Fibroblast of villous mesenchyme (primary cell): Measurements from ENCODE around the gene ZNF418. TPM values are rescaled to one million over a fixed set of nuclear protein-coding genes. Genes with fewer than 3 reads are reported as not detected.
"Not testable (repeated sequence)": the region's sequence is repeated elsewhere in the genome, so short reads cannot be mapped to it uniquely, and the experiment has no call there.

ENCODE experiments used
- DNase-seq: peaks from one replicate; pipeline ENCODE4 v3.0.0-alpha.2; 2010; ENCODE audit warnings: low read depth
- H3K4me3 ChIP-seq: 2 replicates; pipeline ENCODE4 v1.5.1; 2011; ENCODE audit warnings: low read depth, mild to moderate bottlenecking, low read length
- total RNA-seq: library from RNA; depleted of rRNA; stranded (reverse); fragments of >200 nt; gene quantifications from 2 replicates; pipeline ENCODE4 v1.2.3, GENCODE V29; 2012
- TF ChIP-seq, protein P1 (sequence below): IDR thresholded peaks from 2 replicates; pipeline ENCODE4 v1.5.1; 2012; ENCODE audit warnings: low read depth, mild to moderate bottlenecking, low read length; ENCODE audit not compliant: insufficient read depth

ZNF418 gene
- total RNA-seq, 1 donor = 5.2 TPM

DNA sequence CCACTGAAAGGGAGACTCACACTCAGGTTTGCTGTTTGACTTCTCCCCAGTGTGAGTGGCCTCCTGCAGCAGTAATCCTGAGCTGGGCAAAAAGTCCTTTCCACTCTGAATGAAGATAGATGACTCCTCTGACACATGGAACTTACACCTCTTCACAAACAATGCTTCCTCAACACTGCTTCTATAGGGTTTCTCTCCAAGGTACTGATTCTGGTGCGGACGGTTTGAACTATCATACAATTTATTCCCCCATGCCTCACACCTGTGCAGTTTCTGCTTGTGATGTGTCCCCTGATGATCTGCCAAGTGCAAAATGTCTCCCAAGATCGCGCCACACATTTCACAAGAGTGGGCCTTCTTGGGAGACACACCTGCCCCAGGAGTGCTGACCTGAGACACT lies 7.6 kb downstream of the ZNF418 start:
- TF ChIP-seq, protein P1, sequence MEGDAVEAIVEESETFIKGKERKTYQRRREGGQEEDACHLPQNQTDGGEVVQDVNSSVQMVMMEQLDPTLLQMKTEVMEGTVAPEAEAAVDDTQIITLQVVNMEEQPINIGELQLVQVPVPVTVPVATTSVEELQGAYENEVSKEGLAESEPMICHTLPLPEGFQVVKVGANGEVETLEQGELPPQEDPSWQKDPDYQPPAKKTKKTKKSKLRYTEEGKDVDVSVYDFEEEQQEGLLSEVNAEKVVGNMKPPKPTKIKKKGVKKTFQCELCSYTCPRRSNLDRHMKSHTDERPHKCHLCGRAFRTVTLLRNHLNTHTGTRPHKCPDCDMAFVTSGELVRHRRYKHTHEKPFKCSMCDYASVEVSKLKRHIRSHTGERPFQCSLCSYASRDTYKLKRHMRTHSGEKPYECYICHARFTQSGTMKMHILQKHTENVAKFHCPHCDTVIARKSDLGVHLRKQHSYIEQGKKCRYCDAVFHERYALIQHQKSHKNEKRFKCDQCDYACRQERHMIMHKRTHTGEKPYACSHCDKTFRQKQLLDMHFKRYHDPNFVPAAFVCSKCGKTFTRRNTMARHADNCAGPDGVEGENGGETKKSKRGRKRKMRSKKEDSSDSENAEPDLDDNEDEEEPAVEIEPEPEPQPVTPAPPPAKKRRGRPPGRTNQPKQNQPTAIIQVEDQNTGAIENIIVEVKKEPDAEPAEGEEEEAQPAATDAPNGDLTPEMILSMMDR = no peak
- H3K4me3 ChIP-seq = no peak overlapping the region
- no peak for DNase-seq

DNA sequence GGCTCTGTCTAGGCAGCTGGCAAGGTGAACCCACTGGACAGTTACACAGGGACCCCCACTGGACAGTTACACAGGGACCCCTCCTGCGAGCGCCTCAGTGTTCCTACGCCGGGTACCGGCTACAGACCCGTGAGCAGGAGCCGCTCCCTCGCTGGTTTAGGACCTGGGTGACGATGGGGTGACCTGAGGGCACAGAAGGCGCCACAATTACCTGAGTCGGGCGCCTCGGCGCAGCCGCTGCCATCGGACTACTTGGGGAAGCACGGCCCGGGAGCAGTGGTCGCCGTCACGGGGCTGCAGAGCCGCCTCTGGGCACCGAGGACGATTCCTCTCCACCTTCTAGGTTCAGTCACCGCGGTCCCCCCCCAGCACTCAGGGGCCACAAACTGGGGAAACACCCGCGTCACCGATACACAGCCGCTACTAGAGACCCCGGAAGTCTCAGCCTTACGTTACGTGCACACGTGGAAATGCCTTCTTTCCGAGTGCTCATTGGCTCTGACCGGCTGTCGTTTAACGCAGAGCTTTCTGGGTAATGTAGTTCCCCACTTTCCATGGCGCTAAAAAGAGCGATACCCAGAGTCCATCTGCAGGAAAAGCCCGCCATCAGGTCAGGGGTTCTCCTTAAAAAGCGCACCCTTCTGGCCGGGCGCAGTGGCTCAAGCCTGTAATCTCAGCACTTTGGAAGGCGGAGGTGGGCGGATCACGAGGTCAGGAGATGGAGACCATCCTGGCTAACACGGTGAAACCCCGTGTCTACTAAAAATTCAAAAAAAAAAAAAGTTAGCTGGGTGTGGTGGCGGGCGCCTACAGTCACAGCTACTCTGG lies 18.8 kb downstream of the ZNF418 start, which contains the start of gene ZNF417:
Gene ZNF417 (minus strand): TSS at position 425 of the 828 bp plus-strand sequence. CDS start 181 bp downstream, at position 244.
- TF ChIP-seq, protein P1 = peak; percentile 37
- H3K4me3 ChIP-seq = peak within 1 kb of the TSS; percentile 90
- peak; percentile 97 for DNase-seq

GRCh38 chr19:57914531-57914930 lies 20.7 kb downstream of the ZNF418 start:
- TF ChIP-seq, protein P1 = no peak
- H3K4me3 ChIP-seq = no peak overlapping the region

DNA sequence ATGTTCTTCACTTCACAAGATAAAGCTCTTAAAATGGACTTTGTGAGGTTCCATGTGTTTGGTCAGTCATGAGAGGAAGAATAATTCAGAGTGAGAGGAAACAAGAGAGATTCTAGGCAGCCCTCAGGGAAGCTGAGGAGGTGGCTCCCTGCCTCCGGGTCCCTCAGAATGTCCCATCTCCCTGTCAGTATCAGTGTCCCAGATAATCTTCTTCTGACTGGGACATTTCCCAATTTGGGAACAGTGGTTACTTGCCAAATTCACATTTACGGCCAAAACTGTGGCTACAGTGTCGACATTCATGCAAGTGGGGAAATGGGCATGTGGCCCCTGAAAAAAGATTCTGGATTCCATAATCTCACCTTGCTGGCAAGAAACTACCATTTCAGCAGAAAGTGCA lies 27.8 kb downstream of the ZNF418 start:
- DNase-seq = no peak
- TF ChIP-seq, protein P1 = no peak
- no peak overlapping the region for H3K4me3 ChIP-seq

More at GRCh38 chr19:57914531-57914930, 20.7 kb downstream of the ZNF418 start:
- DNase-seq = no peak

- no peak overlapping the region for H3K4me3 ChIP-seq
- no peak for DNase-seq
- TF ChIP-seq, protein P1 = no peak
Observed at GRCh38 chr19:57905258-57905657, 29.9 kb downstream of the ZNF418 start.

DNA sequence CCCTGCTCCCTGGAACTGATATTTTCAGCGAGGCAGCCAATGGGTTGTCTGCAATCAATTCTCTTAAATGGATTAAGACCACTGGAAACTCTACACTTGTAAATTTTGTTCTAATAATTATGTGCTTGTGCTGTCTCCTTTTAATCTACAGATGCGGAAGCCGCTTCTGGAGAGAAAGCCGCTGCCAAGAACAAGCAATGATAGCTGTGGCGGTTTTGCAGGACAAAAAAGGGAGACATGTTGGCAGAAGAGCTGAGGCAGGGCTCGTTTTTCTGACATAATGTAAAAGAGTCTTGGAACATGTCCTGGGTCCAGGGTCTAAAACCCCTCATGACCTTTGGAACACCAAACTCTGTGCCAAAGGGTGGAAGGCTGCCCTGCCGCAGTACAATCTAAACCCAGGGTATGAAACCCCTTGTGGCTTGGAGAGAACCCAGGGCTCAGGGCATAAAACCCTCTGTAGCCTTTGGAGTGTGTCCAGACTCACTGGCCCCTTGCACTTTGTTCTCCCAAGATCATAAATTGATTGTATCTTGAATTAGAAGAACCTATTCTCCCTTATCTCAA lies 31.5 kb downstream of the ZNF418 start:
- no peak overlapping the region for H3K4me3 ChIP-seq
- TF ChIP-seq, protein P1 = no peak
- no peak for DNase-seq

- no peak overlapping the region for H3K4me3 ChIP-seq
- TF ChIP-seq, protein P1 = no peak
- no peak for DNase-seq
Observed at GRCh38 chr19:57900311-57900710, 34.9 kb downstream of the ZNF418 start.

DNA sequence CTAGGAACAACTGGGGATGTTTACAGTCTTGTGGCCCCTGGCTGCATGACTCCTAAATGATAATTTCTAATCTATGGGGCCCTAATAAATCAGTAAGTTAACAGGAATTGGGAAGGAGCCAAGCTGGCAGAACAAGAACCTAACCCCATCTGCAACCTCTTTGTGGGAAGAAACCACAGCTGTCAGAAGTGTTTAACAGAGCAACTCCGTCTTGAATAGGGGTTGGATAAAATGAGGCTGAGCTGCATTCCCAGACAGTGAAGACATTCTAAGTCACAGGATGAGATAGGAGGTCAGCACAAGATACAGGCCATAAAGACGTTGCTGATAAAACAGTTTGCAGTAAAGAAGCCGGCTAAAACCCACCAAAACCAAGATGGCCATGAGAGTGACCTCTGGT lies 44.5 kb downstream of the ZNF418 start:
- DNase-seq = peak; percentile 92
- not testable (repeated sequence) for H3K4me3 ChIP-seq
